ENCODE data around the gene MEGF10. TPM values are rescaled to one million over a fixed set of nuclear protein-coding genes. Genes with fewer than 3 reads are reported as not detected.
"Not testable (repeated sequence)": the region's sequence is repeated elsewhere in the genome, so short reads cannot be mapped to it uniquely, and the experiment has no call there.

The MEGF10 gene
- total RNA-seq: under 1 TPM in 1 of 2 donors, not detected in 1; 0.56 TPM

GRCh38 chr5:127290019-127290945, at the start of gene MEGF10:
TSS of gene MEGF10 (plus strand) at chr5:127290796. CDS start at chr5:127331309, 40,513 bp downstream.
- Mint-ChIP-seq H3K27ac (no peak within 1 kb of the TSS), H3K4me3 (peak within 1 kb of the TSS; percentile 50 to 71), H3K4me1 (ENCODE audit: low read depth) (peaks cover 12% of the 10 kb centered on the region), H3K27me3 (ENCODE audit: low read depth) (peaks cover 67% of the 10 kb centered on the region), H3K9me3 (peaks cover 0 to 4% of the 10 kb centered on the region in 2 donors), H3K36me3 (ENCODE audit: insufficient read depth in 2 of 2) (peaks cover 0 to 3% of the 10 kb centered on the region in 2 donors)
- DNase-seq (peak; percentile 31 to 32), ATAC-seq (replicated peaks in 1 of 2) (peak; percentile 52 to 68)

- DNase-seq: no peak
- no peaks in the 10 kb centered on the region for H3K27me3 Mint-ChIP-seq (ENCODE audit: low read depth)
Observed at GRCh38 chr5:127243011-127243410, 47.6 kb upstream of the MEGF10 start.

DNA sequence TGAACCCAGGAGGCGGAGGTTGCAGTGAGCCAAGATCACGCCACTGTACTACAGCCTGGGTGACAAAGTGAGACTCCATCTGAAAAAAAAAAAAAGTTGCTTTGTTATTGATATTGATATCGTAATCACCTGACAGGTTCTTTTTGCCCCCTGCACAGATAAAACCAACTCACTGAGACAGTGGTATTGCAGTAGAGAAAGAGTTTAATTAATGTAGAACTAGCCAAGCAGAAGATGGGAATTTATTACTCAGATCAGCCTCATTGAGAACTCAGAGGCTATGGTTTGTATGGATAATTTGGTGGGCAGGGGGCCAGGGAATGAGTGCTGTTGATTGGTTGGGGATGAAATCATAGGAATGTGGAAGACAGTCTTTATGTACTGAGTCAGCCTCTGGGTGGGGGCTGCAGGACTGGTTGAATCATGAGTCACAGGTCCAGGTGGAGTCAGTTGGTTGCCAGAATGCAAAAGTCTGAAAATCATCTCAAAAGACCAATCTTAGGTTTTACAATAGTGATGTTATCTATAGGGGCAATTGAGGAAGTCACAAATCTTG, 35.8 kb upstream of the MEGF10 start:
- DNase-seq (no peak), ATAC-seq (replicated peaks in 1 of 2) (no peak)
- Mint-ChIP-seq H3K4me3 (no peak overlapping the region), H3K27me3 (ENCODE audit: low read depth) (peaks cover 10% of the 10 kb centered on the region), H3K9me3 (peaks cover 4 to 11% of the 10 kb centered on the region in 2 donors), H3K27ac (no peak overlapping the region), H3K4me1 (ENCODE audit: low read depth) (no peaks in the 10 kb centered on the region), H3K36me3 (ENCODE audit: insufficient read depth in 2 of 2) (peaks cover 0 to 2% of the 10 kb centered on the region in 2 donors)

More at GRCh38 chr5:127243011-127243410, 47.6 kb upstream of the MEGF10 start:
- Mint-ChIP-seq H3K4me3 (no peak overlapping the region), H3K4me1 (ENCODE audit: low read depth) (no peaks in the 10 kb centered on the region), H3K9me3 (peaks cover 3 to 4% of the 10 kb centered on the region in 2 donors), H3K36me3 (ENCODE audit: insufficient read depth in 2 of 2) (peaks cover 2 to 3% of the 10 kb centered on the region in 2 donors), H3K27ac (no peak overlapping the region)
- no peak for ATAC-seq (replicated peaks in 1 of 2)

- Mint-ChIP-seq H3K4me3 (no peak overlapping the region), H3K27ac (no peak overlapping the region), H3K9me3 (peaks cover 4 to 11% of the 10 kb centered on the region in 2 donors), H3K36me3 (ENCODE audit: insufficient read depth in 2 of 2) (peaks cover 0 to 2% of the 10 kb centered on the region in 2 donors), H3K27me3 (ENCODE audit: low read depth) (peaks cover 10% of the 10 kb centered on the region), H3K4me1 (ENCODE audit: low read depth) (no peaks in the 10 kb centered on the region)
- no peak for DNase-seq
- no peak for ATAC-seq (replicated peaks in 1 of 2)
Observed at GRCh38 chr5:127256886-127257597, 33.6 kb upstream of the MEGF10 start.

GRCh38 chr5:127260686-127261085, 29.9 kb upstream of the MEGF10 start:
- no peak for DNase-seq
- Mint-ChIP-seq H3K27ac (no peak overlapping the region), H3K4me1 (ENCODE audit: low read depth) (no peaks in the 10 kb centered on the region), H3K36me3 (ENCODE audit: insufficient read depth in 2 of 2) (peaks cover 0 to 1% of the 10 kb centered on the region in 2 donors), H3K4me3 (no peak overlapping the region), H3K27me3 (ENCODE audit: low read depth) (peaks cover 10% of the 10 kb centered on the region), H3K9me3 (peaks cover 0 to 4% of the 10 kb centered on the region in 2 donors)
- no peak for ATAC-seq (replicated peaks in 1 of 2)

- peaks cover 16% of the 10 kb centered on the region for H3K27me3 Mint-ChIP-seq (ENCODE audit: low read depth)
- ATAC-seq (replicated peaks in 1 of 2); H3K4me3 Mint-ChIP-seq; H3K36me3 Mint-ChIP-seq (ENCODE audit: insufficient read depth in 2 of 2); H3K27ac Mint-ChIP-seq; H3K4me1 Mint-ChIP-seq (ENCODE audit: low read depth); H3K9me3 Mint-ChIP-seq; DNase-seq: not testable (repeated sequence)
Observed at GRCh38 chr5:127265473-127265872, 25.1 kb upstream of the MEGF10 start.

DNA sequence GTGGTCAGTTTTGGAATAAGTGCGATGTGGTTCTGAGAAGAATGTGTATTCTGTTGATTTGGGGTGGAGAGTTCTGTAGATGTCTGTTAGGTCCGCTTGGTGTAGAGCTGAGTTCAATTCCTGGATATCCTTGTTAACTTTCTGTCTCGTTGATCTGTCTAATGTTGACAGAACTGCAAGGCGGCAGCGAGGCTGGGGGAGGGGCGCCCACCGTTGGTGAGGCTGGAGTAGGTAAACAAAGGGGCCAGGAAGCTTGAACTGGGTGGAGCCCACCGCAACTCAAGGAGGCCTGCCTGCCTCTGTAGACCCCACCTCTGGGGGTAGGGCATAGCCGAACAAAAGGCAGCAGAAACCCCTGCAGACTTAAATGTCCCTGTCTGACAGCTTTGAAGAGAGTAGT, 22.3 kb upstream of the MEGF10 start:
- peaks cover 16% of the 10 kb centered on the region for H3K27me3 Mint-ChIP-seq (ENCODE audit: low read depth)
- not testable (repeated sequence) for H3K36me3 Mint-ChIP-seq (ENCODE audit: insufficient read depth in 2 of 2); H3K4me1 Mint-ChIP-seq (ENCODE audit: low read depth); H3K27ac Mint-ChIP-seq; H3K9me3 Mint-ChIP-seq; H3K4me3 Mint-ChIP-seq; ATAC-seq (replicated peaks in 1 of 2); DNase-seq

DNA sequence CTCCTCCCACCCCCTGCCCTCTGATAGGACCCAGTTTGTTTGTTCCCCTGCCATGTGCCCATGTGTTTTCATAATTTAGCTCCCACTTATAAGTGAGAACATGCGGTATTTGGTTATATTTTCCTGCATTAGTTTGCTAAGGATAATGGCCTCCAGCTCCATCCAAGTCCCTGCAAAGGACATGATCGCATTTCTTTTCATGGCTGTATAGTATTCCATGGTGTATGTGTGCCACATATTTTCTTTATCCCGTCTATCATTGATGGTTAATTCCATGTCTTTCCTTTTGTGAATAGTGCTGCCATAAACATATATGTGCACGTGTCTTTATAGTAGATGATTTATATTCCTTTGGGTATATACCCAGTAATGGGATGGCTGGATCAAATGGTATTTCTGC, 19.9 kb upstream of the MEGF10 start:
- H3K27ac Mint-ChIP-seq; H3K9me3 Mint-ChIP-seq; H3K4me3 Mint-ChIP-seq; DNase-seq; H3K4me1 Mint-ChIP-seq (ENCODE audit: low read depth); H3K36me3 Mint-ChIP-seq (ENCODE audit: insufficient read depth in 2 of 2); ATAC-seq (replicated peaks in 1 of 2): not testable (repeated sequence)
- H3K27me3 Mint-ChIP-seq (ENCODE audit: low read depth): peaks cover 16% of the 10 kb centered on the region

DNA sequence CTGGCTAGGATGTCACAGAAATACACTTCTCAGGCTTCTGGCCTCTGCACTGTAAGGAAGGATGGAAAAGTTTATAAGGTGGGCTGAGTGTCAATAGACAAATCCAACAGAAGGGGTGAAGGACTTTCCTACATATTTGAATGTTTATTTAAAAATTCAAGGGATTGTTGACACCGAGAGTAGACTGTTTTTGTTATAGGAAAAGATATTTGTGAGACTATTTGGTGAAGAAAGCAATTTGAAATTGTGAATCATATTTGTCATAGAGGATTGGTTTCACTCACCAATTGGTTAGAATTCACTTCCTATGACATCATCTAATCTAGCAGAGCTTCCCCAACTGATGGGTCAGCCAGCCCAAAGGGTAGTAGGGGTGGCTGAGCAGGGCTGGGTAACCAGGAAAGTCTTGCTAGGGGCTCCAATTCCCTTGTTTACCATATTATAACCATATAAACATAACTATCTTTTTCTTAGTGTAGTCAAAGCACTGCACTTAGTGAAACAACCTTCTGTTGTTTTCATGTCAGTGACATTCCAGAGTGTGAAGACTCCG, 14.9 kb upstream of the MEGF10 start:
- no peaks in the 10 kb centered on the region for H3K36me3 Mint-ChIP-seq (ENCODE audit: insufficient read depth in 2 of 2)
- ATAC-seq (replicated peaks in 1 of 2): no peak

GRCh38 chr5:127280491-127281220, 9.9 kb upstream of the MEGF10 start:
- H3K36me3 Mint-ChIP-seq (ENCODE audit: insufficient read depth in 2 of 2): no peaks in the 10 kb centered on the region
- H3K4me1 Mint-ChIP-seq (ENCODE audit: low read depth): no peaks in the 10 kb centered on the region
- no peaks in the 10 kb centered on the region for H3K9me3 Mint-ChIP-seq
- DNase-seq (no peak), ATAC-seq (replicated peaks in 1 of 2) (no peak)
- H3K27me3 Mint-ChIP-seq (ENCODE audit: low read depth): peaks cover under 1% of the 10 kb centered on the region
- no peak overlapping the region for H3K27ac Mint-ChIP-seq
- no peak overlapping the region for H3K4me3 Mint-ChIP-seq

More for the DNA sequence above, 14.9 kb upstream of the MEGF10 start:
- Mint-ChIP-seq H3K27me3 (ENCODE audit: low read depth) (no peaks in the 10 kb centered on the region), H3K27ac (no peak overlapping the region), H3K4me3 (no peak overlapping the region), H3K9me3 (peaks cover 0 to 7% of the 10 kb centered on the region in 2 donors), H3K4me1 (ENCODE audit: low read depth) (no peaks in the 10 kb centered on the region)
- no peak for DNase-seq

DNA sequence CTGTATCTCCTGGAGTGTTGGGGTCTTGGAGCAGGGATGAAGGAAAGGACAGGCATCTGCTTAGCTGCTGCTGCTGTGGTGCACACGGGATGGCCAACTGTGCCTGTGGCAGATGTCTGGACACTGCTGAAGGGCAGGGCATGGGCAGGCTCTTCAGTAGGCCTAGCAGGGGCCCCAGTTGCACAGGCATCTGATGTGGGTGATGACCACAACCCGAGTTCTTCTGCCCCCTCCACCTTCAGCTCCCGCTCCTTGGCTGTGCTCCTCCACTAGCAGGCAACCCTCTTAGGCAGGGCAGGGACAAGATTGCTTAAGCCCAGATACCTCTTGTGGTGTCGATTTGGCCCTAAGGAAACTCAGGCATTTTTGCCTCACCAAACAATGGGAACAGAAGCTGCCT, 9.0 kb upstream of the MEGF10 start:
- no peak for DNase-seq
- no peaks in the 10 kb centered on the region for H3K4me1 Mint-ChIP-seq (ENCODE audit: low read depth)
- H3K27me3 Mint-ChIP-seq (ENCODE audit: low read depth): peaks cover 6% of the 10 kb centered on the region
- H3K9me3 Mint-ChIP-seq: no peaks in the 10 kb centered on the region
- no peak overlapping the region for H3K27ac Mint-ChIP-seq
- no peaks in the 10 kb centered on the region for H3K36me3 Mint-ChIP-seq (ENCODE audit: insufficient read depth in 2 of 2)
- ATAC-seq (replicated peaks in 1 of 2): no peak
- H3K4me3 Mint-ChIP-seq: no peak overlapping the region

GRCh38 chr5:127288676-127289075, 1.9 kb upstream of the MEGF10 start:
- H3K27me3 Mint-ChIP-seq (ENCODE audit: low read depth): peaks cover 59% of the 10 kb centered on the region
- no peak for ATAC-seq (replicated peaks in 1 of 2)

More at GRCh38 chr5:127288676-127289075, 1.9 kb upstream of the MEGF10 start:
- Mint-ChIP-seq H3K27ac (peak overlapping the region; percentile 40), H3K4me1 (ENCODE audit: low read depth) (peaks cover 12% of the 10 kb centered on the region), H3K36me3 (ENCODE audit: insufficient read depth in 2 of 2) (peaks cover 0 to 3% of the 10 kb centered on the region in 2 donors), H3K4me3 (no peak overlapping the region), H3K9me3 (peaks cover 0 to 4% of the 10 kb centered on the region in 2 donors)
- no peak for DNase-seq
